BE2C (cell line): ENCODE results near the gene EPHA10.

Experiments used
- DNase-seq: peaks from one replicate; pipeline ENCODE4 v3.0.0-alpha.2; 2020
- H3K27me3 ChIP-seq: fragments of 250-450 bp; sonication (Bioruptor Pico); 2 replicates; pipeline ENCODE4 v1.5.1; 2020; ENCODE audit warnings: mild to moderate bottlenecking
- H3K36me3 ChIP-seq: fragments of 250-450 bp; sonication (Bioruptor Pico); 2 replicates; pipeline ENCODE4 v1.5.1; 2020; ENCODE audit warnings: mild to moderate bottlenecking
- H3K4me1 ChIP-seq: fragments of 250-450 bp; sonication (Bioruptor Pico); 2 replicates; pipeline ENCODE4 v1.5.1; 2020
- H3K4me3 ChIP-seq: 2 replicates; pipeline ENCODE4 v1.5.1; 2011; ENCODE audit warnings: low read depth, low read length
- H3K9me3 ChIP-seq: fragments of 250-450 bp; sonication (Bioruptor Pico); 2 replicates; pipeline ENCODE4 v1.5.1; 2020
- TF ChIP-seq, protein P1 (sequence below): IDR thresholded peaks from 2 replicates; pipeline ENCODE4 v1.5.1; 2012; ENCODE audit warnings: mild to moderate bottlenecking, low read depth, low read length

EPHA10 gene

GRCh38 chr1:37716321-37716720 is 48.6 kb downstream of the EPHA10 start:
- no peak for DNase-seq
- TF ChIP-seq, protein P1, sequence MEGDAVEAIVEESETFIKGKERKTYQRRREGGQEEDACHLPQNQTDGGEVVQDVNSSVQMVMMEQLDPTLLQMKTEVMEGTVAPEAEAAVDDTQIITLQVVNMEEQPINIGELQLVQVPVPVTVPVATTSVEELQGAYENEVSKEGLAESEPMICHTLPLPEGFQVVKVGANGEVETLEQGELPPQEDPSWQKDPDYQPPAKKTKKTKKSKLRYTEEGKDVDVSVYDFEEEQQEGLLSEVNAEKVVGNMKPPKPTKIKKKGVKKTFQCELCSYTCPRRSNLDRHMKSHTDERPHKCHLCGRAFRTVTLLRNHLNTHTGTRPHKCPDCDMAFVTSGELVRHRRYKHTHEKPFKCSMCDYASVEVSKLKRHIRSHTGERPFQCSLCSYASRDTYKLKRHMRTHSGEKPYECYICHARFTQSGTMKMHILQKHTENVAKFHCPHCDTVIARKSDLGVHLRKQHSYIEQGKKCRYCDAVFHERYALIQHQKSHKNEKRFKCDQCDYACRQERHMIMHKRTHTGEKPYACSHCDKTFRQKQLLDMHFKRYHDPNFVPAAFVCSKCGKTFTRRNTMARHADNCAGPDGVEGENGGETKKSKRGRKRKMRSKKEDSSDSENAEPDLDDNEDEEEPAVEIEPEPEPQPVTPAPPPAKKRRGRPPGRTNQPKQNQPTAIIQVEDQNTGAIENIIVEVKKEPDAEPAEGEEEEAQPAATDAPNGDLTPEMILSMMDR: no peak
- H3K4me1 ChIP-seq: no peaks in the 10 kb centered on the region
- no peaks in the 10 kb centered on the region for H3K36me3 ChIP-seq
- no peak overlapping the region for H3K4me3 ChIP-seq
- no peaks in the 10 kb centered on the region for H3K27me3 ChIP-seq
- H3K9me3 ChIP-seq: no peaks in the 10 kb centered on the region

DNA sequence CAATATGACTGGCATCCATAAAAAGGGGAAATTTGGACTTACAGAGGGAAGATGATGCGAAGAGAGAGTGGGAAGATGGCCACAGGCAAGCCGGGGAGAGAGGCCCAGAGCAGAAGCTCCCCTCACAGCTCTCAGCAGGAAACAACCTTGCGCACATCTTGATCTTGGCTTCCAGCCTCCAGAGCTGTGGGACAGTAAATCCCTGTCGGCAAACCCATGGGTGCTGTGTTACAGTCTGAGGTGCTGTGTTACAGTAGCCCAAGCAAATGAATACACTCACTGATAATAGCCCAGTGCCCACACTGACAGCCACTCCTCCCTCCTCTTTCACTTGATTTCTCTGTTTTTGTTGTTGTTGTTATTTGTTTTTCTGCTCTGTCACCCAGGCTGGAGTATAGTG is 50.2 kb downstream of the EPHA10 start:
- Histone ChIP-seq H3K9me3 (no peaks in the 10 kb centered on the region), H3K4me1 (no peaks in the 10 kb centered on the region), H3K27me3 (no peaks in the 10 kb centered on the region), H3K36me3 (peaks cover 3% of the 10 kb centered on the region; the same call in 1 of the 2 replicates), H3K4me3 (no peak overlapping the region)
- no peak for DNase-seq
- TF ChIP-seq, protein P1: no peak

DNA sequence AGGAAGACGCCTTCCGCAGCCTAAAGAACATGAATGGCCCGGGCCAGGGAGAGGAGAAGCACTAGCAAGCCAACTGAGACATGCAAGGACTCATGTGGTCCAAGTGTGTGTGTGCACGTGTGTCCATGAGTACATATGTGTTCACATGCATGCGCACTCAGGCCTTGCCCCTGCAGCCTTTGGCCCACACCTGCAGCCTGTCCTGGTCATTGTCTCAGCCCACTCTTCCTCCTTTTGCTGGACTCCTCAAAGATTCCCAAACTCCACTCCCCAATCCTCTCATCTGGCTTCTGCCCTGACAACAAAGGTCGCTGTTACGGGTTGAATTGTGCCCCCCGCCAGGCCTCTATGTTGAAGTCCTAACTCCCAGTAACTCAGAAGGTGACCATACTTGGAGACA is 50.7 kb downstream of the EPHA10 start:
- no peak for DNase-seq

GRCh38 chr1:37708471-37708870 is 56.4 kb downstream of the EPHA10 start:
- Histone ChIP-seq H3K9me3 (no peaks in the 10 kb centered on the region), H3K4me3 (no peak overlapping the region), H3K4me1 (no peaks in the 10 kb centered on the region), H3K27me3 (no peaks in the 10 kb centered on the region), H3K36me3 (peaks cover 20% of the 10 kb centered on the region)
- TF ChIP-seq, protein P1: no peak
- DNase-seq: no peak

More for the DNA sequence above, 50.7 kb downstream of the EPHA10 start:
- H3K27me3 ChIP-seq: no peaks in the 10 kb centered on the region
- no peak overlapping the region for H3K4me3 ChIP-seq
- H3K9me3 ChIP-seq: no peaks in the 10 kb centered on the region
- TF ChIP-seq, protein P1: no peak
- peaks cover 3% of the 10 kb centered on the region; the same call in 1 of the 2 replicates for H3K36me3 ChIP-seq
- H3K4me1 ChIP-seq: no peaks in the 10 kb centered on the region

GRCh38 chr1:37705399-37705798 is 59.5 kb downstream of the EPHA10 start:
- peaks cover 30% of the 10 kb centered on the region for H3K36me3 ChIP-seq
- H3K4me1 ChIP-seq: no peaks in the 10 kb centered on the region
- H3K4me3 ChIP-seq: no peak overlapping the region
- H3K27me3 ChIP-seq: no peaks in the 10 kb centered on the region
- TF ChIP-seq, protein P1: no peak
- DNase-seq: no peak
- H3K9me3 ChIP-seq: no peaks in the 10 kb centered on the region

DNA sequence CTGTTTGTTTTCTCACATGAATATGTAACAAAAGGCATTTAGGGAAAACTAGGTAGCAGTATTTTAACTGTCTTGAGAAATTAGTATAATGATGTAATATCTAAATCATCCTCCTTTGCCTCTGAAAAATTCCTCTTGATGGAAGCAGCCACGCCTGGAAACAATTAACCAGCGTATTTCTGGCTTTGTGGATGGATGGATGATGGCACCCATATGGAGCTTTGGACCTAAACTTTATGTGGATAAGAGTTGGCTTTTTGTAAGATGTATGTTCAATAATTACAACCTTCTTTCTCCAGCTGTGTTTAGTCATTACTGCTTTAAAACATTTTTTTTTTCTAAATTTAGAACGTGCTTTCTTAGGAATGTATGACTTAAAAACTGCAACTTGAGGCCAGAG is 60.0 kb downstream of the EPHA10 start:
- Histone ChIP-seq H3K4me1 (no peaks in the 10 kb centered on the region), H3K36me3 (peaks cover 32% of the 10 kb centered on the region), H3K27me3 (no peaks in the 10 kb centered on the region), H3K4me3 (no peak overlapping the region), H3K9me3 (no peaks in the 10 kb centered on the region)
- DNase-seq: no peak
- TF ChIP-seq, protein P1: no peak
